GM18951 (cell line): ENCODE results near the gene DESI1.

Experiments
- POLR2A ChIP-seq: IDR thresholded peaks from 4 replicates; pipeline ENCODE4 v1.6.1; 2011; ENCODE audit warnings: mild to moderate bottlenecking; ENCODE audit not compliant: insufficient read length, insufficient read depth; ENCODE audit errors: extremely low read depth
- in situ Hi-C: fragments of 300-500 bp; cut with MboI; formaldehyde crosslinking; loops from one replicate; pipeline ENCODE4 v1.12.0; 2022; ENCODE audit warnings: low sequenced_read_pairs, mixed read lengths, inconsistent platforms; ENCODE audit not compliant: unreplicated experiment

The DESI1 gene

GRCh38 chr22:41555325-41555982 is 65.4 kb downstream of the DESI1 start:
- in situ Hi-C loops, result no loop called here
- no peak for TF ChIP-seq POLR2A

GRCh38 chr22:41551877-41552582 is 68.8 kb downstream of the DESI1 start:
- in situ Hi-C loops, result no loop called here
- no peak for TF ChIP-seq POLR2A

GRCh38 chr22:41550952-41551491 is 69.8 kb downstream of the DESI1 start:
- TF ChIP-seq POLR2A, result no peak
- in situ Hi-C loops, result no loop called here

- in situ Hi-C loops, result no loop called here
- no peak for TF ChIP-seq POLR2A
Measured at GRCh38 chr22:41548830-41549211, 72.0 kb downstream of the DESI1 start.
